GM19239 (cell line): ENCODE data around the gene EIF3D.

Source experiments
- DNase-seq: peaks from one replicate; pipeline ENCODE4 v3.0.0; 2011; ENCODE audit warnings: low spot score; ENCODE audit not compliant: insufficient read length
- FAIRE-seq: peaks from 2 replicates; lab custom pipeline; 2011; peaks lifted over from hg19 to GRCh38; lab: Jason Lieb, UNC

The EIF3D gene

DNA sequence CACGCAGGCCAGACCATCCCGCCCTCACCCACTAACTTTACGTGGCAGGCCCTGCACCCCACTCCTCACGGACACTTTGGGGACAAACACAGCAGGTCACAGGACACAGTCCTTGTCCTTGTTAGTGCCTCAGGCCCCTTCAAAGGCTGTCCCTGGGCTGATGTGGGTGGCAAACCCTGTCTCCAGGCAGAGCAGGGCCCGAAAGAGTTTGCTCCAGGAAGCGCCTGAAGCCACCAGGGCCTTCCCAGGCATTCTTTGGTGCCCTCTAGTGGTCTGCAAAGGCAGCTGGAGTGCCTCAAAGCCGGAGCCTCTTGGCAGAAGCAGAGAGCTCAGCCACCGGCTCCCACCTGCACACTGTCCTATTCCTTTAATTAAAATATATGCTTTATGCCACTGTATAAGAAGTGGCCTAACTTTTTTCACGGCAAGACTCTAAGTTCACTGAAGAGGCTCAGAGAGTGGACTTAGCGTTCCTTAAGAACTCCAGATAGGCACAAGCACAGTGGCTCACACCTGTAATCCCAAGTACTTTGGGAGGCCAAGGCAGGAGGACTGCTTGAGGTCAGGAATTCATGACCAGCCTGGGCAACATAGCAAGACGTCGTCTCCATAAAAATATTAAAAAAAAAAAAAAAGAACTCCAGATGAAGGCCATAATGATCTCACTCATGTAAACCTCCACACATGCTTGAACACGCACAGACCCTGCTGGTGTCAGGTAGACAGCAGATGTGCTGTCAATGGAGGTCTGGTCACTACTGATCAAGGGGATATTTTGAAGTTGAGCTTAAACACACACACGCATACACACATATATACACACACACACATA, 58.6 kb downstream of the EIF3D start:
- DNase-seq (peak; percentile 86), FAIRE-seq (peak; percentile 94)

DNA sequence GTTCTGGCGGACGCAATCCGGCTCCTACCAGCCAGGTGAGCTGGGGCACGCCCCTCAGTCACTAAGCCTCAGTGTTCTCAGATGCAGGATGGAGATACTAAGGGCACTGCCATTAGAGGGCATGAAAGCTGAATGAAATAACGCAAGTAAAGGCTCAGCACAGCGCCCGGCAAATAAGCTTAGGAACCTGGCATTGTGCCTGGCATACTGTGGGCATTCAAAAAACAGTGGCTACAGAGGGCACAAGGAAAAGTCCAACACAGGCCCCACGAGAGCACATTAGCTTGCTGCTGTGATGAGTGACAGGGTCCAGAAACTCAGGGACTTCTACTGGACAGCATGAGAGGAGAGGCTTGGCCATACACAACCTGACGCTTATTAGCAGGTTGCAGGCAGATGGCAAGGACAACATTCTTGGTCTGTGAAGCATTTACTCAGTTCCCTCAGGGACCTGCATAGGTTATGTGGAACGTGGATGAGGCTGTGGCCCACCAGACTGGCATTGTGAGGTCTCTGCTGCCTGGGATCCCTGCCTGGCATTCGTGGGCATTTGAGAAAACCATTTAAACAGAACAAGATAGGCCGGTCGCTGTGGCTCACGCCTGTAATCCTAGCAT, 59.8 kb downstream of the EIF3D start:
- FAIRE-seq, result no peak

DNA sequence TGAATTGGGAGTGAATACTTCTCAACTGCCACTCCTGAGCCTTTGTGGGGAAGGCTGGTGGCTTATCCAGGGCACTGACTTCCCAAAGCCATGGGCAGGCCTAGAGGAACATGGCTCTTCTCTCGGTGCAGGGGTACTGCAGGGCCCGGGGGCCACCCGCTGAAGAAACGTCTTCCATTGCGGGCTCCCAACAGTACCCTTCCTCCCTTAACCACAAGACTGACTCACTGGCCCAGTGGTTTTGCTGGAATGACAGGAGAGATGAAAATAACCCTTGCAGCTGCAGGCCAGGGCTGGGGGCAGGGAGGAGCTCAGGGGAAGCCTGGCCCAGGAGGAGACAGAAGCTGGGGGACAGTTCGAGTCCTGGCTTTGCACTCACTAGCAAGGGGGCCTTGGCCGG, 61.0 kb downstream of the EIF3D start:
- DNase-seq (no peak), FAIRE-seq (no peak)

More for the DNA sequence above, 59.8 kb downstream of the EIF3D start:
- no peak for DNase-seq

DNA sequence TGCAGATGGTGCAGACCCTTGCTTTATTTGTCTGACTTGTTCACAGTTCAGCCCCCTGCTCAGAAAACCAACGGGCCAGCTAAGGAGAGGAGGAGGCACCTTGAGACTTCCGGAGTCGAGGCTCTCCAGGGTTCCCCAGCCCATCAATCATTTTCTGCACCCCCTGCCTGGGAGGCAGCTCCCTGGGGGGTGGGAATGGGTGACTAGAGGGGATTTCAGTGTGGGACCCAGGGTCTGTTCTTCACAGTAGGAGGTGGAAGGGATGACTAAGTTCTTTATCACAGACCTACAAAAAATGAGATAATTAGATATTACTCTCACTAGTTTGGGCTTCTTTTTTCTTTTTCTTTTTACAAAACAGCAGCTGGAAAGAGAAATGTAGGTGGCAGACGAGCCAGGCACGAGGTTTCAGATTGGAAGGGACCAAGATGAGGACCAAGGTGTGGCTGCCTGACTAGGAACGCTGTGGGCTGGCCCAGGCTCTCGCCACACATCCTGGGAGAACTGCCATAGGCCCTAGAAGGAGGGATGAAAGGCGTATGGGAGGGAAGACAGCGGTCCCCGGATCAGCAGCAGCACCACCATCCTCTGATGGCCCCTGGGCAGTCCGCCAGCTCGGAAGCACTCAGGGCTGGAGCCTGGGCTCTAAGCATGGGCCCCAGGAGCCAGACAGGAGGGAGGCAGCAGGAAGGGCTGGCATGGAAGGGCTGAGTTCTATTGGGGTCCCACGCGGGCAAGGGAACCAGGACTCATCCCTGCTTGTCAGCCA, 61.7 kb downstream of the EIF3D start:
- no peak for DNase-seq
- no peak for FAIRE-seq

DNA sequence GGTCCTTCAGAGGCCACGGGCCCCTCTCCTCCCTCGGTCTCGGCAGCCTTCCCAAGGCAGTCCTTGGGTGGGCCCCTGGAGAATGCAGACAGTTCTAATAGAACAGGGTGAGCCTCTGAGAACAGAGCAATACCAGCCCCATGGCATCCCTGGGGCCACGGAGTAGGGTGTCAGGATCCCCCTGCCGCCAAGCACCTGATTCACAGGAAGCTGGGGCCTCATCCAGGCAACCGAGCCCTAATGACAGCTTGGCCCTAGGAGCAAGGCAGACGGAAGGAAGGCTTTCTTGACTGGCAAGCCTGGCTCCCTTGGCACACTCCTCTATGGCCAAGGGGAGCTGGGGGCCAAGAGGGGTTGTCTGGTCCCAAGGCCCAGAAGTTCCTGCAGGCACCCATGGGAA, 62.7 kb downstream of the EIF3D start:
- DNase-seq, result no peak
- no peak for FAIRE-seq

DNA sequence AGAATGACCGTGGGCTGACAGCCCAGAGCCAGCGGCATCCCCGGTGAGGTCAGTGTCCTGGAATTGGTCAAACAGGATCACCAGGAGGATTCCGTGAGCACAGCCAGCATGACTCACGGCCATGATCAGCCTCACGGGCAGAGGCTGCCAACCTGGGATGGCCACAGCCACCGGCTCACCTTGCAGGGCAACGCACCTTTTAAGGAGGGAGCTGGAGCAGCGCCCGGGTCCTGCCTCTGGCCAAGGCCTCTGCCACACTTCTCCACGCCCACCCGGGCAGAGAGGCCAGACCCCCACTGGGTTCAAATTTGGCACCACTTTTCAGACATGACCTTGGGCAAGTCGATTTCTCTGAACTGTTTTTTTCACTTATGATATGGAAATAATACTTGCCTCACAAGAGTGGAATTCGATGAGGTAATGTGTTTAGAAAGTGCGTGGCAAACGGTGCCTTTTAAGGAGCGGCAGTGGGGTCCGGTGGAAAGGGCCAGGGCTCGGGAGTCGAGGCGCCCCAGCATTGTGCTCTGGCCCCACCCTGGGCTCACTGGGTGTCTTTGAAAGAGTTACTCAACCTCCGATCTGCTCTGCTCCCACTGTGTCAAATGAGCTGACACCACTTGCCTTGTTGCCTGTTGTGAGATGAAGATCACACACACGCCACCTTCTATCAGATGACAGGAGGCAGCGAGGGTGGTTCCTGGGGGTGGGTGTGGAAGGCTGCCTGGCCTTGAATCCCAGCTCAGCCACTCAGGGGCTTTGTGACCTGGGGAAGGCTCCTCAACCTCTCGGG, 63.5 kb downstream of the EIF3D start:
- DNase-seq (no peak), FAIRE-seq (no peak)

DNA sequence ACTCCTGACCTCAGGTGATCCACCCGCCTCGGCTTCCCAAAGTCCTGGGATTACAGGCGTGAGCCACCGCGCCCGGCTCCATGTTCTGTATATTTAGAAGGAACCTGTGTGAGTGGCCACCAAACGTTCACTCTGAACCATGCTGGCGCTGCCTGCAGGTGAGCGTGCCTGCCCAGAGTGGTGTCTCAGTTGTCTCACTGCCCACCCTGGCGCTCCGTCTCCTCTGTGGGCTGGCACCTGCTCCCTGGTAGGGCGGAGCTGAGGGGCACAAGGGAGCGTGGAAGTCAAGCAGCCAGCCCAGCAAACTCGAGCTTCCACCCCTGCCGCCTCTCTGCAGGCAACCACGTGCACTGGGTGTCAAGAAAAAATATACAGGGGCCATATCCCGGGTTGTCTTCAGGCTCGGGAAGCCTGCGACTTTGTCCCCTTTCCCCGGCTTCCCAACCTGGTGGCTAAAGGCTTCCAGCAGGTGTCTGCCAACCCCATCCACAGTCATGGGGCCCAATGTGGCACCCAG, 64.2 kb downstream of the EIF3D start:
- FAIRE-seq (no peak), DNase-seq (no peak)

DNA sequence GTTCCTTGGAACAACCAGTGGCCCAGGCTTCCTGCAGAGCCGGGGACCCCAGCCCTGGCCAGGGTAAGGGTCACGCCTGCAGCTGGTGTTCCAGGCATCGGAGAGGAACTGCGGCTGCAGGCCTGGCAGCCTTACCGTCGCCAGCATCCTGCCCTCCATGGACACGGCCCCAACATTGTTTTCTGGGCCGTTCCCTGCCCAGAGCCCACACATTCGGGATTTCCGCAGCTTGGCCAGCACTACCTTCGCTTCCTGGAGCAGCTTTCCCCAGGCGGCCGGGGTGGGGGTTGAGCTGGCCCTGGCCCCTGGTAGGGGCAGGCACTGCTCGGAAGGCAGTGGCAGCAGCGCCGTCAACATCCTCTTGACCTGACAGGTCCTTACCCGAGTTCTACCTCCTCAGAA, 65.2 kb downstream of the EIF3D start:
- DNase-seq (no peak), FAIRE-seq (no peak)

DNA sequence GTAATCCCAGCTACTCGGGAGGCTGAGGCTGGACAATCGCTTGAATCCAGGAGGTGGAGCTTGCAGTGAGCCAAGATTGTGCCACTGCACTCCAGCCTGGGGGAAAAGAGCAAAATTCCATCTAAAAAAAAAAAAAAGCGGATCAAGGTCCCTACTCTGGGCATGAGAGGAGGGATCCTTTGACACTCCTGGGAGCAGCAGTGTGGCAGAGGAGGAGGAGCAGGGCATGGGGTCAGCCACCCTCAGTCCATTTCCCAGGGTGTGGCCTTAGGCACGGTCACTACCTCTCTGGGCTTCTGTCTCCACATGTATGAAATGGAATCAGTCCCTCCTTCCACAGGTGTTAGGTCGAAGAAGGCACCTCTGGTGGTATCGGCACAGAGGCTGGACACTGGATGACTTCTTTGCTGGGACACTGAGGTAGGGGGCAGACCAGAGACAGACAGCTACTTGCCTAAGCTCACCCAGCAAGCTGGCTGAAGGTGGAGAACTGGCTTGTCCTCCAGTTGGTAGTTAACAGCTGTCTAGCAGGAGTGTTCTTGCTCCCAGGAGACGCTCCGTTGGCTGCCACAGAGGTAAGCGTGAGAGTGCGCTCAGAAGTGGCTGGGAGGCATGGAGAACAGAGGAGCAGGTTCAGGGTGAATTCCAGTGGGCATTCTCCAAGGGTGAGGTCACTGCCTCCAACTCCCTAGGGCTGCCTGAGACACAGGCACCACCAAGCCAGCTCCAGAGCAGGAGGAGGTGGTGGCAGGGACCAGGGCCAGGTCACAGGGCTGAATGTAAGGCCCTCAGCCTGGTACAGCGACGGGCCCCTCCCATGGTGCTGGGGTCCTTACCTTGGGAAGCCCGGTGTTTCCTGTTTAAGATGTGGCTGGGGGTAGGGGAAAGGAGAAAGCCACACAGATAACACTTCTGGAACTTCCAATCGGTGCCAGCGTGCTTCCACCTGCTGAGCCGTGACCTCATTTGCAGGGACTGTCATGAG, 67.0 kb downstream of the EIF3D start:
- no peak for FAIRE-seq
- DNase-seq, result no peak
